GM12878 (cell line): ENCODE measurements around the gene FKBP7. TPM values are rescaled to one million over a fixed set of nuclear protein-coding genes. Genes with fewer than 3 reads are reported as not detected.

ENCODE experiments used
- ATAC-seq: fragments of 200-7000 bp; cut with Tn5 transposase; 3 replicates; pipeline ENCODE4 v1.9.1; 2020; ENCODE audit warnings: mild to moderate bottlenecking, moderate library complexity
- BruUV-seq: library from RNA; stranded (reverse); fragments of 400-500 nt; replicated peaks from 2 replicates; lab custom pipeline; 2021; lab: Mats Ljungman, UMichigan
- CTCF ChIA-PET: fragments of 300-600 bp; sonication (Branson Sonifier 250); formaldehyde crosslinking; extraction: SDS; loops from one replicate; lab custom pipeline; 2021; ENCODE audit warnings: inconsistent platforms; lab: Yijun Ruan, JAX
- POLR2A ChIA-PET: fragments of 350-600 bp; formaldehyde crosslinking; extraction: SDS; loops from one replicate; lab custom pipeline; 2021; ENCODE audit warnings: inconsistent platforms; lab: Charles Lee
- RAD21 ChIA-PET: fragments of 300-600 bp; sonication (Branson Sonifier 250); formaldehyde crosslinking; loops from one replicate; lab custom pipeline; 2023; ENCODE audit warnings: antibody characterized with exemption; ENCODE audit not compliant: unreplicated experiment; lab: Charles Lee
- SMC1A ChIA-PET: fragments of 300-600 bp; sonication (Branson Sonifier 250); formaldehyde crosslinking; loops from one replicate; lab custom pipeline; 2023; ENCODE audit not compliant: unreplicated experiment, uncharacterized antibody; lab: Charles Lee
- DNase-seq: peaks from one replicate; pipeline ENCODE4 v3.0.0-alpha.2; 2011; ENCODE audit warnings: low read depth, low spot score
- FAIRE-seq: peaks from 3 replicates; lab custom pipeline; 2011; peaks lifted over from hg19 to GRCh38; lab: Jason Lieb, UNC
- H2AFZ ChIP-seq: 2 replicates; pipeline ENCODE4 v1.6.0; 2011; ENCODE audit warnings: low read depth, low read length, control low read depth; ENCODE audit not compliant: control insufficient read depth
- H3K27ac ChIP-seq: 2 replicates; pipeline ENCODE4 v1.5.1; 2011; ENCODE audit warnings: control low read depth; ENCODE audit not compliant: control insufficient read depth, insufficient read depth
- H3K27me3 ChIP-seq, 2 experiments: replicated peaks in 1 of 2; 2 replicates each; pipeline versions ENCODE4 v1.6.0 to v1.6.1; 2011; ENCODE audit warnings: low read length in 1 of 2; ENCODE audit not compliant: control insufficient read depth in 2 of 2, insufficient read depth in 2 of 2
- H3K36me3 ChIP-seq, 2 experiments: 2 replicates each; pipeline ENCODE4 v1.5.1; 2011; ENCODE audit warnings: low read length in 1 of 2; ENCODE audit not compliant: control insufficient read depth in 2 of 2, insufficient read depth in 2 of 2
- H3K4me1 ChIP-seq: 2 replicates; pipeline ENCODE4 v1.6.1; 2011; ENCODE audit warnings: mild to moderate bottlenecking, low read length, moderate library complexity, mixed read lengths; ENCODE audit not compliant: control insufficient read depth, insufficient read depth
- H3K4me2 ChIP-seq: 2 replicates; pipeline ENCODE4 v1.6.0; 2011; ENCODE audit warnings: control low read depth; ENCODE audit not compliant: control insufficient read depth, insufficient read depth
- H3K4me3 ChIP-seq: fragments of 200-600 bp; sonication (generic); 2 replicates; pipeline ENCODE4 v1.5.1; 2016
- H3K79me2 ChIP-seq: 2 replicates; pipeline ENCODE4 v1.6.0; 2011; ENCODE audit warnings: low read length; ENCODE audit not compliant: control insufficient read depth, insufficient read depth
- H3K9ac ChIP-seq: 2 replicates; pipeline ENCODE4 v1.8.0; 2011; ENCODE audit warnings: low read length, control low read depth, mixed read lengths; ENCODE audit not compliant: control insufficient read depth, insufficient read depth
- H3K9me3 ChIP-seq: replicated peaks from 3 replicates; pipeline ENCODE4 v1.5.1; 2011; ENCODE audit warnings: mild to moderate bottlenecking, low read length; ENCODE audit not compliant: control insufficient read depth, insufficient read depth
- H4K20me1 ChIP-seq: 2 replicates; pipeline ENCODE4 v1.6.0; 2011; ENCODE audit not compliant: control insufficient read depth, insufficient read depth
- BCL3 ChIP-seq: IDR thresholded peaks from 2 replicates; pipeline ENCODE4 v1.6.1; 2011; ENCODE audit warnings: borderline replicate concordance, low read depth, mild to moderate bottlenecking, moderate library complexity, low read length; ENCODE audit not compliant: insufficient read depth, poor library complexity, severe bottlenecking
- CEBPB ChIP-seq, 2 experiments: fragments of 150-350 bp in 1 of 2; IDR thresholded peaks; 2 replicates each; pipeline ENCODE4 v1.6.1; 2012 to 2014; ENCODE audit warnings: low read depth in 2 of 2, low read length in 2 of 2, borderline replicate concordance in 1 of 2, inconsistent platforms in 1 of 2
- CHD1 ChIP-seq: IDR thresholded peaks from 2 replicates; pipeline ENCODE4 v1.6.1; 2012; ENCODE audit warnings: low read depth, low read length, improper control_type of control experiment
- EZH2 ChIP-seq: IDR thresholded peaks from 2 replicates; pipeline ENCODE4 v1.6.1; 2012; ENCODE audit warnings: low read depth, mild to moderate bottlenecking, control low read depth, inconsistent platforms, low read length, borderline replicate concordance; ENCODE audit not compliant: control insufficient read depth
- GABPA ChIP-seq: IDR thresholded peaks from 2 replicates; pipeline ENCODE4 v1.6.1; 2014; ENCODE audit warnings: antibody characterized with exemption, low read depth, mild to moderate bottlenecking, inconsistent platforms
- JUND ChIP-seq: IDR thresholded peaks from 2 replicates; pipeline ENCODE4 v1.6.1; 2012; ENCODE audit warnings: low read depth, mild to moderate bottlenecking, low read length, improper control_type of control experiment, moderate library complexity
- NFYA ChIP-seq: IDR thresholded peaks from 2 replicates; pipeline ENCODE4 v1.6.1; 2011; ENCODE audit warnings: low read depth, mild to moderate bottlenecking, low read length, improper control_type of control experiment, borderline replicate concordance
- NR2C1 ChIP-seq: fragments of 450-650 bp; IDR thresholded peaks from 2 replicates; pipeline ENCODE4 v1.6.1; 2017; ENCODE audit warnings: antibody characterized with exemption, mild to moderate bottlenecking, moderate library complexity
- PAX8 ChIP-seq: fragments of 450-650 bp; IDR thresholded peaks from 2 replicates; pipeline ENCODE4 v1.6.1; 2017; ENCODE audit warnings: mild to moderate bottlenecking, moderate library complexity
- PML ChIP-seq: IDR thresholded peaks from 2 replicates; pipeline ENCODE4 v1.6.1; 2012; ENCODE audit warnings: low read length, inconsistent platforms
- YY1 ChIP-seq: IDR thresholded peaks from 2 replicates; pipeline ENCODE4 v1.6.1; 2011; ENCODE audit warnings: low read depth, mild to moderate bottlenecking, low read length
- ZNF384 ChIP-seq: IDR thresholded peaks from 2 replicates; pipeline ENCODE4 v1.6.1; 2012; ENCODE audit warnings: low read depth, mild to moderate bottlenecking, low read length, improper control_type of control experiment, borderline replicate concordance
- WGBS: methylation state at CpG from one replicate; pipeline ENCODE4 v1.1.6; 2016; ENCODE audit warnings: low lambda C conversion rate; ENCODE audit not compliant: insufficient replicate concordance, insufficient coverage; ENCODE audit errors: missing lambda C conversion rate; 5-methylcytosine and 5-hydroxymethylcytosine counted together
- in situ Hi-C: fragments of 300-500 bp; cut with MboI; formaldehyde crosslinking; loops from 9 replicates; pipeline ENCODE4 v1.14.3; 2018; ENCODE audit warnings: mixed read lengths
- intact Hi-C: fragments of 100-400 bp; cut with micrococcal nuclease; formaldehyde crosslinking; loops from one replicate; pipeline ENCODE4 v1.14.2; 2022; ENCODE audit not compliant: unreplicated experiment
- polyA plus RNA-seq, 11 experiments: library from polyadenylated mRNA; depleted of rRNA in 4 of 11; unstranded in 6 of 11; stranded (reverse) in 5 of 11; fragments of >200 nt; fragmentation: Nextera tagmentation in 4 of 11; fragmentation: Illumina TruSeq in 1 of 11; extraction: Ambion mirVana in 4 of 11; extraction: Trizol in 1 of 11; gene quantifications; 1 replicate in 1 of 11; 2 replicates in 10 of 11; pipeline versions ENCODE4 v1.2.1 to v1.2.3, GENCODE V29; 2011 to 2016; ENCODE audit warnings: inconsistent platforms in 2 of 11, missing spikeins in 2 of 11, low read depth in 1 of 11
- total RNA-seq, 4 experiments: library from RNA; depleted of rRNA in 3 of 4; stranded (reverse); fragments of >200 nt in 3 of 4; fragmentation: Illumina TruSeq in 1 of 4; extraction: Trizol in 1 of 4; gene quantifications; 2 replicates each; pipeline versions ENCODE4 v1.2.1 to v1.2.3, GENCODE V29; 2013 to 2021

Gene FKBP7
- total and polyA plus RNA-seq, 10 of the 15 experiments (the other 5 are each of a cell fraction or from before 2014, with no cell fraction given), result 5.6 to 16.7 (median 12.5) TPM

GRCh38 chr2:178452870-178453269 lies 25.5 kb downstream of the FKBP7 start:
- H3K9me3 ChIP-seq, result no peaks in the 10 kb centered on the region
- BruUV-seq, result no TSS peak
- CTCF ChIA-PET, result interaction anchor here (0.6 kb wide), 1 partner anchor 64 kb away, joined by 4 read pairs; no protein-coding TSS in a partner anchor
- H3K79me2 ChIP-seq, result peaks cover 28% of the 10 kb centered on the region
- H2AFZ ChIP-seq, result no peak overlapping the region
- H4K20me1 ChIP-seq, result no peaks in the 10 kb centered on the region
- no peak overlapping the region for H3K4me2 ChIP-seq
- ATAC-seq (no peak), DNase-seq (no peak), FAIRE-seq (no peak)
- 85% methylated on average over 5 of the region's 5 CpGs for WGBS
- intact Hi-C loops, result no loop called here
- POLR2A ChIA-PET, result no interaction called here
- RAD21 ChIA-PET, result no interaction called here
- no peak overlapping the region for H3K4me3 ChIP-seq
- H3K36me3 ChIP-seq, result peaks cover 0 to 4% of the 10 kb centered on the region in 2 experiments; a peak in 2 of 4 replicates
- SMC1A ChIA-PET, result no interaction called here
- H3K27ac ChIP-seq, result no peak overlapping the region
- in situ Hi-C loops, result no loop called here
- H3K27me3 ChIP-seq, result no peaks in the 10 kb centered on the region
- TF ChIP-seq GABPA (no peak), JUND (no peak), NFYA (no peak), EZH2 (no peak), PML (no peak), PAX8 (no peak), ZNF384 (no peak), CEBPB (IDR thresholded peaks at IDR 0.05; ENCODE audit: borderline replicate concordance in 1 of 2, low read depth in 2 of 2, low read length in 2 of 2) (no peak), YY1 (no peak), NR2C1 (no peak), BCL3 (no peak), CHD1 (no peak)
- H3K4me1 ChIP-seq, result peaks cover 9% of the 10 kb centered on the region
- no peak overlapping the region for H3K9ac ChIP-seq
